ENCODE data around the gene FUS. TPM values are rescaled to one million over a fixed set of nuclear protein-coding genes. Genes with fewer than 3 reads are reported as not detected.

The FUS gene
- total RNA-seq, 1 experiment from 2014 or later, result 770 TPM

- no peak overlapping the region for H3K27ac Mint-ChIP-seq
- H3K36me3 Mint-ChIP-seq, result no peaks in the 10 kb centered on the region
- 0 out of 2 replicates have a peak, but pooled peaks have one; percentile 37 for TF ChIP-seq SMAD3 (CRISPR knock-in tag; IDR thresholded peaks at IDR 0.05; ENCODE audit: borderline replicate concordance)
- no peak for TF ChIP-seq ERG (CRISPR knock-in tag; IDR thresholded peaks at IDR 0.05)
- no peak for TF ChIP-seq HMGXB4 (CRISPR knock-in tag; IDR thresholded peaks at IDR 0.05)
- TF ChIP-seq TCF7 (CRISPR knock-in tag; IDR thresholded peaks at IDR 0.05; ENCODE audit: low read depth), result no peak
- TF ChIP-seq HMGA2 (CRISPR knock-in tag; IDR thresholded peaks at IDR 0.05), result no peak
- 0 out of 2 replicates have a peak, but pooled peaks have one; percentile 35 for TF ChIP-seq ZBTB43 (CRISPR knock-in tag; IDR thresholded peaks at IDR 0.05)
- TF ChIP-seq TEAD1 (CRISPR knock-in tag; IDR thresholded peaks at IDR 0.05), result no peak
- 0 out of 2 replicates have a peak, but pooled peaks have one; percentile 19 for TF ChIP-seq KAT7 (CRISPR knock-in tag; IDR thresholded peaks at IDR 0.05; ENCODE audit: borderline replicate concordance)
- no peak for TF ChIP-seq ZNF263 (CRISPR knock-in tag; IDR thresholded peaks at IDR 0.05; ENCODE audit: low read depth)
- no peak for ATAC-seq
- DNase-seq (ENCODE audit: low spot score), result no peak
- peak overlapping the region; percentile 47 for H3K4me3 Mint-ChIP-seq
- POLR2A ChIA-PET, result interaction anchor here (1.2 to 2.7 kb wide), 6 partner anchors 8 to 101 kb away, joined by 4 to 37 read pairs (median 13); partner anchors contain the start of genes FUS, KAT8, PRSS8 and PYCARD
- H3K27me3 Mint-ChIP-seq (ENCODE audit: low read depth), result peaks cover 49% of the 10 kb centered on the region
- peaks cover 39% of the 10 kb centered on the region for H3K4me1 Mint-ChIP-seq
- CTCF ChIA-PET, result interaction anchor here (0.5 to 3.0 kb wide), 54 partner anchors 7 to 731 kb away, joined by 3 to 58 read pairs (median 6); partner anchors contain the start of genes ARMC5, BCKDK, DCTPP1 and FUS
- H3K9me3 Mint-ChIP-seq, result no peaks in the 10 kb centered on the region
Observed at GRCh38 chr16:31143011-31143693, 36.8 kb upstream of the FUS start.

- Mint-ChIP-seq H3K27ac (no peak overlapping the region), H3K36me3 (no peaks in the 10 kb centered on the region), H3K9me3 (no peaks in the 10 kb centered on the region), H3K4me1 (peaks cover 35% of the 10 kb centered on the region), H3K4me3 (peak overlapping the region; percentile 47), H3K27me3 (ENCODE audit: low read depth) (peaks cover 49% of the 10 kb centered on the region)
- ChIA-PET CTCF (interaction anchor here (0.6 to 3.0 kb wide), 15 partner anchors 10 to 714 kb away, joined by 3 to 58 read pairs (median 17); partner anchors contain the start of genes ARMC5, DCTPP1, FUS and HSD3B7), POLR2A (interaction anchor here (1.4 to 2.7 kb wide), 2 partner anchors 9 to 36 kb away, joined by 4 to 24 read pairs; partner anchors contain the start of genes FUS and PRSS8)
- ATAC-seq (no peak), DNase-seq (ENCODE audit: low spot score) (peak; percentile 51)
- no peak for TF ChIP-seq ZNF317 (CRISPR knock-in tag; IDR thresholded peaks at IDR 0.05; ENCODE audit: borderline replicate concordance, low read depth)
- TF ChIP-seq ZBTB43 (CRISPR knock-in tag; IDR thresholded peaks at IDR 0.05), result no peak
- no peak for TF ChIP-seq GRHL2 (CRISPR knock-in tag; IDR thresholded peaks at IDR 0.05; ENCODE audit: insufficient replicate concordance, severe bottlenecking)
- TF ChIP-seq NFYB (CRISPR knock-in tag; conservative IDR thresholded peaks at IDR 0.05; ENCODE audit: low read depth), result no peak
- TF ChIP-seq TEAD4 (CRISPR knock-in tag; IDR thresholded peaks at IDR 0.05), result no peak
- TF ChIP-seq EMX1 (CRISPR knock-in tag; IDR thresholded peaks at IDR 0.05), result no peak
- TF ChIP-seq HMGA2 (CRISPR knock-in tag; IDR thresholded peaks at IDR 0.05), result no peak
- no peak for TF ChIP-seq ZNF232 (CRISPR knock-in tag; IDR thresholded peaks at IDR 0.05)
- TF ChIP-seq IRF2 (CRISPR knock-in tag; IDR thresholded peaks at IDR 0.05; ENCODE audit: borderline replicate concordance, low read depth), result no peak
- no peak for TF ChIP-seq MLX (CRISPR knock-in tag; IDR thresholded peaks at IDR 0.05)
- TF ChIP-seq OVOL2 (CRISPR knock-in tag; IDR thresholded peaks at IDR 0.05; ENCODE audit: borderline replicate concordance), result no peak
- TF ChIP-seq CBFB (CRISPR knock-in tag; IDR thresholded peaks at IDR 0.05; ENCODE audit: low read depth), result no peak
- no peak for TF ChIP-seq PRDM15 (CRISPR knock-in tag; IDR thresholded peaks at IDR 0.05)
- TF ChIP-seq ESRRA (CRISPR knock-in tag; IDR thresholded peaks at IDR 0.05; ENCODE audit: borderline replicate concordance), result no peak
- no peak for TF ChIP-seq ZNF138 (CRISPR knock-in tag; conservative IDR thresholded peaks at IDR 0.05)
Observed at GRCh38 chr16:31143694-31144148, 36.2 kb upstream of the FUS start.
